ENCODE data around the gene VWA3B.
"Not testable (repeated sequence)": the region's sequence is repeated elsewhere in the genome, so short reads cannot be mapped to it uniquely, and the experiment has no call there.

VWA3B gene

GRCh38 chr2:98086491-98087446 is at the start of gene VWA3B:
TSS of gene VWA3B (plus strand) at chr2:98087167. CDS start at chr2:98093093, 5,926 bp downstream.
- H3K9me3 Mint-ChIP-seq (ENCODE audit: low read depth): no peaks in the 10 kb centered on the region
- H3K4me1 Mint-ChIP-seq (ENCODE audit: low read depth): peaks cover 25% of the 10 kb centered on the region
- H3K4me3 Mint-ChIP-seq: peak within 1 kb of the TSS; percentile 84
- no peaks in the 10 kb centered on the region for H3K36me3 Mint-ChIP-seq
- peak within 1 kb of the TSS; percentile 30 for H3K27ac Mint-ChIP-seq
- peaks cover 48% of the 10 kb centered on the region for H3K27me3 Mint-ChIP-seq

- no peaks in the 10 kb centered on the region for H3K9me3 Mint-ChIP-seq (ENCODE audit: low read depth)
- no peak overlapping the region for H3K4me3 Mint-ChIP-seq
- peaks cover 4% of the 10 kb centered on the region for H3K27me3 Mint-ChIP-seq
- H3K4me1 Mint-ChIP-seq (ENCODE audit: low read depth): no peaks in the 10 kb centered on the region
- no peaks in the 10 kb centered on the region for H3K36me3 Mint-ChIP-seq
- H3K27ac Mint-ChIP-seq: no peak overlapping the region
Measured at GRCh38 chr2:98037206-98037605, 49.8 kb upstream of the VWA3B start.

- no peaks in the 10 kb centered on the region for H3K36me3 Mint-ChIP-seq
- H3K4me3 Mint-ChIP-seq: no peak overlapping the region
- peaks cover 4% of the 10 kb centered on the region for H3K27me3 Mint-ChIP-seq
- no peak overlapping the region for H3K27ac Mint-ChIP-seq
- no peaks in the 10 kb centered on the region for H3K9me3 Mint-ChIP-seq (ENCODE audit: low read depth)
- no peaks in the 10 kb centered on the region for H3K4me1 Mint-ChIP-seq (ENCODE audit: low read depth)
Measured at GRCh38 chr2:98037666-98038336, 49.2 kb upstream of the VWA3B start.

- peaks cover 2% of the 10 kb centered on the region for H3K36me3 Mint-ChIP-seq
- no peak overlapping the region for H3K27ac Mint-ChIP-seq
- no peaks in the 10 kb centered on the region for H3K4me1 Mint-ChIP-seq (ENCODE audit: low read depth)
- peaks cover 4% of the 10 kb centered on the region for H3K27me3 Mint-ChIP-seq
- no peak overlapping the region for H3K4me3 Mint-ChIP-seq
- H3K9me3 Mint-ChIP-seq (ENCODE audit: low read depth): peaks cover 13% of the 10 kb centered on the region
Measured at GRCh38 chr2:98039085-98039756, 47.7 kb upstream of the VWA3B start.

- H3K36me3 Mint-ChIP-seq: peaks cover 10% of the 10 kb centered on the region
- H3K4me1 Mint-ChIP-seq (ENCODE audit: low read depth): no peaks in the 10 kb centered on the region
- H3K27ac Mint-ChIP-seq: no peak overlapping the region
- H3K4me3 Mint-ChIP-seq: no peak overlapping the region
- H3K9me3 Mint-ChIP-seq (ENCODE audit: low read depth): peaks cover 25% of the 10 kb centered on the region
- H3K27me3 Mint-ChIP-seq: peaks cover 4% of the 10 kb centered on the region
Measured at GRCh38 chr2:98040331-98040939, 46.5 kb upstream of the VWA3B start.

GRCh38 chr2:98043101-98043500 is 43.9 kb upstream of the VWA3B start:
- peaks cover 4% of the 10 kb centered on the region for H3K27me3 Mint-ChIP-seq
- H3K4me1 Mint-ChIP-seq (ENCODE audit: low read depth): no peaks in the 10 kb centered on the region
- H3K27ac Mint-ChIP-seq: no peak overlapping the region
- H3K36me3 Mint-ChIP-seq: peaks cover 14% of the 10 kb centered on the region
- peaks cover 29% of the 10 kb centered on the region for H3K9me3 Mint-ChIP-seq (ENCODE audit: low read depth)
- no peak overlapping the region for H3K4me3 Mint-ChIP-seq

GRCh38 chr2:98044730-98045129 is 42.2 kb upstream of the VWA3B start:
- Mint-ChIP-seq H3K36me3 (peaks cover 14% of the 10 kb centered on the region), H3K9me3 (ENCODE audit: low read depth) (peaks cover 29% of the 10 kb centered on the region)
- H3K4me3 Mint-ChIP-seq; H3K27ac Mint-ChIP-seq; H3K27me3 Mint-ChIP-seq; H3K4me1 Mint-ChIP-seq (ENCODE audit: low read depth): not testable (repeated sequence)

- Mint-ChIP-seq H3K27ac (no peak overlapping the region), H3K9me3 (ENCODE audit: low read depth) (peaks cover 8% of the 10 kb centered on the region), H3K4me1 (ENCODE audit: low read depth) (no peaks in the 10 kb centered on the region)
Measured at GRCh38 chr2:98050070-98050469, 36.9 kb upstream of the VWA3B start.

GRCh38 chr2:98058191-98058975 is 28.6 kb upstream of the VWA3B start:
- Mint-ChIP-seq H3K36me3 (no peaks in the 10 kb centered on the region), H3K9me3 (ENCODE audit: low read depth) (no peaks in the 10 kb centered on the region), H3K27me3 (no peaks in the 10 kb centered on the region), H3K4me3 (no peak overlapping the region), H3K4me1 (ENCODE audit: low read depth) (no peaks in the 10 kb centered on the region), H3K27ac (no peak overlapping the region)

More at GRCh38 chr2:98050070-98050469, 36.9 kb upstream of the VWA3B start:
- Mint-ChIP-seq H3K27me3 (peaks cover 3% of the 10 kb centered on the region), H3K36me3 (peaks cover 5% of the 10 kb centered on the region), H3K4me3 (no peak overlapping the region)

GRCh38 chr2:98060277-98060676 is 26.7 kb upstream of the VWA3B start:
- peaks cover 5% of the 10 kb centered on the region for H3K27me3 Mint-ChIP-seq
- H3K27ac Mint-ChIP-seq: no peak overlapping the region
- H3K9me3 Mint-ChIP-seq (ENCODE audit: low read depth): no peaks in the 10 kb centered on the region
- H3K36me3 Mint-ChIP-seq: no peaks in the 10 kb centered on the region
- H3K4me3 Mint-ChIP-seq: no peak overlapping the region
- no peaks in the 10 kb centered on the region for H3K4me1 Mint-ChIP-seq (ENCODE audit: low read depth)

- no peak overlapping the region for H3K4me3 Mint-ChIP-seq
- H3K27me3 Mint-ChIP-seq: peaks cover 10% of the 10 kb centered on the region
- no peaks in the 10 kb centered on the region for H3K4me1 Mint-ChIP-seq (ENCODE audit: low read depth)
- H3K36me3 Mint-ChIP-seq: no peaks in the 10 kb centered on the region
- H3K27ac Mint-ChIP-seq: no peak overlapping the region
- no peaks in the 10 kb centered on the region for H3K9me3 Mint-ChIP-seq (ENCODE audit: low read depth)
Measured at GRCh38 chr2:98063291-98063854, 23.6 kb upstream of the VWA3B start.

GRCh38 chr2:98065808-98066207 is 21.2 kb upstream of the VWA3B start:
- no peaks in the 10 kb centered on the region for H3K36me3 Mint-ChIP-seq
- peaks cover 10% of the 10 kb centered on the region for H3K27me3 Mint-ChIP-seq
- no peaks in the 10 kb centered on the region for H3K9me3 Mint-ChIP-seq (ENCODE audit: low read depth)
- no peaks in the 10 kb centered on the region for H3K4me1 Mint-ChIP-seq (ENCODE audit: low read depth)
- no peak overlapping the region for H3K4me3 Mint-ChIP-seq
- H3K27ac Mint-ChIP-seq: no peak overlapping the region

- H3K27me3 Mint-ChIP-seq: peaks cover 10% of the 10 kb centered on the region
- no peak overlapping the region for H3K4me3 Mint-ChIP-seq
- H3K27ac Mint-ChIP-seq: no peak overlapping the region
- no peaks in the 10 kb centered on the region for H3K9me3 Mint-ChIP-seq (ENCODE audit: low read depth)
- H3K36me3 Mint-ChIP-seq: no peaks in the 10 kb centered on the region
- no peaks in the 10 kb centered on the region for H3K4me1 Mint-ChIP-seq (ENCODE audit: low read depth)
Measured at GRCh38 chr2:98067160-98067559, 19.8 kb upstream of the VWA3B start.

- H3K27me3 Mint-ChIP-seq: peaks cover 8% of the 10 kb centered on the region
- H3K36me3 Mint-ChIP-seq: peaks cover 5% of the 10 kb centered on the region
- H3K4me1 Mint-ChIP-seq (ENCODE audit: low read depth): no peaks in the 10 kb centered on the region
- H3K4me3 Mint-ChIP-seq: no peak overlapping the region
- H3K27ac Mint-ChIP-seq: no peak overlapping the region
- H3K9me3 Mint-ChIP-seq (ENCODE audit: low read depth): no peaks in the 10 kb centered on the region
Measured at GRCh38 chr2:98070081-98070480, 16.9 kb upstream of the VWA3B start.

All from activated naive CD8-positive, alpha-beta T cell (primary cell).